Lower leg skin (tissue), 4 donors: ENCODE data around the gene RUFY1. TPM values are rescaled to one million over a fixed set of nuclear protein-coding genes. Genes with fewer than 3 reads are reported as not detected.
A peak's percentile ranks its signal among the peaks of the same experiment; 100 is the strongest.

Experiments used
- DNase-seq, 2 donors: peaks; one replicate each; pipeline ENCODE4 v3.0.0-alpha.2; 2019; ENCODE audit warnings: low spot score in 2 of 2
- H3K4me3 ChIP-seq: fragments of 200-600 bp; sonication (generic); 2 replicates; pipeline ENCODE4 v1.5.1; 2017; ENCODE audit warnings: mild to moderate bottlenecking, low read depth; ENCODE audit not compliant: poor library complexity, severe bottlenecking
- POLR2A ChIP-seq, 2 donors: fragments of 450-650 bp; IDR thresholded peaks; one replicate each; pipeline ENCODE4 v1.6.1; 2016 to 2017; ENCODE audit warnings: antibody characterized with exemption in 2 of 2, mild to moderate bottlenecking in 1 of 2, moderate library complexity in 1 of 2
- WGBS, 2 donors: methylation state at CpG; one replicate each; pipeline ENCODE4 v1.1.5; 2018; 5-methylcytosine and 5-hydroxymethylcytosine counted together
- intact Hi-C: fragments of 100-400 bp; cut with DNase I; formaldehyde crosslinking; loops from one replicate; pipeline ENCODE4 v1.15.0; 2023; ENCODE audit warnings: low total_unique reads
- total RNA-seq, 4 donors: library from RNA; depleted of rRNA; stranded (reverse); fragments of >200 nt; gene quantifications; one replicate each; pipeline ENCODE4 v1.1.0, GENCODE V29; 2016
- TF ChIP-seq, protein P1 (sequence below), 3 donors: fragments of 450-650 bp; IDR thresholded peaks; one replicate each; pipeline ENCODE4 v1.5.1; 2016; ENCODE audit warnings: antibody characterized with exemption in 3 of 3, mild to moderate bottlenecking in 3 of 3, moderate library complexity in 2 of 3

RUFY1 gene
- total RNA-seq, 4 donors from 2014 or later, result 36.4 to 76.1 (median 54.9) TPM

GRCh38 chr5:179558932-179559283 is 8.6 kb downstream of the RUFY1 start:
- WGBS, 2 donors, result 5 to 28% methylated on average over 14 of the region's 14 CpGs
- peak in 1 of 2 donors; percentile 82 for DNase-seq
- TF ChIP-seq POLR2A (IDR thresholded peaks at IDR 0.05), result no peak
- TF ChIP-seq, protein P1, sequence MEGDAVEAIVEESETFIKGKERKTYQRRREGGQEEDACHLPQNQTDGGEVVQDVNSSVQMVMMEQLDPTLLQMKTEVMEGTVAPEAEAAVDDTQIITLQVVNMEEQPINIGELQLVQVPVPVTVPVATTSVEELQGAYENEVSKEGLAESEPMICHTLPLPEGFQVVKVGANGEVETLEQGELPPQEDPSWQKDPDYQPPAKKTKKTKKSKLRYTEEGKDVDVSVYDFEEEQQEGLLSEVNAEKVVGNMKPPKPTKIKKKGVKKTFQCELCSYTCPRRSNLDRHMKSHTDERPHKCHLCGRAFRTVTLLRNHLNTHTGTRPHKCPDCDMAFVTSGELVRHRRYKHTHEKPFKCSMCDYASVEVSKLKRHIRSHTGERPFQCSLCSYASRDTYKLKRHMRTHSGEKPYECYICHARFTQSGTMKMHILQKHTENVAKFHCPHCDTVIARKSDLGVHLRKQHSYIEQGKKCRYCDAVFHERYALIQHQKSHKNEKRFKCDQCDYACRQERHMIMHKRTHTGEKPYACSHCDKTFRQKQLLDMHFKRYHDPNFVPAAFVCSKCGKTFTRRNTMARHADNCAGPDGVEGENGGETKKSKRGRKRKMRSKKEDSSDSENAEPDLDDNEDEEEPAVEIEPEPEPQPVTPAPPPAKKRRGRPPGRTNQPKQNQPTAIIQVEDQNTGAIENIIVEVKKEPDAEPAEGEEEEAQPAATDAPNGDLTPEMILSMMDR (IDR thresholded peaks at IDR 0.05), result no peak
- H3K4me3 ChIP-seq, result no peak overlapping the region
- intact Hi-C loops, result no loop called here

DNA sequence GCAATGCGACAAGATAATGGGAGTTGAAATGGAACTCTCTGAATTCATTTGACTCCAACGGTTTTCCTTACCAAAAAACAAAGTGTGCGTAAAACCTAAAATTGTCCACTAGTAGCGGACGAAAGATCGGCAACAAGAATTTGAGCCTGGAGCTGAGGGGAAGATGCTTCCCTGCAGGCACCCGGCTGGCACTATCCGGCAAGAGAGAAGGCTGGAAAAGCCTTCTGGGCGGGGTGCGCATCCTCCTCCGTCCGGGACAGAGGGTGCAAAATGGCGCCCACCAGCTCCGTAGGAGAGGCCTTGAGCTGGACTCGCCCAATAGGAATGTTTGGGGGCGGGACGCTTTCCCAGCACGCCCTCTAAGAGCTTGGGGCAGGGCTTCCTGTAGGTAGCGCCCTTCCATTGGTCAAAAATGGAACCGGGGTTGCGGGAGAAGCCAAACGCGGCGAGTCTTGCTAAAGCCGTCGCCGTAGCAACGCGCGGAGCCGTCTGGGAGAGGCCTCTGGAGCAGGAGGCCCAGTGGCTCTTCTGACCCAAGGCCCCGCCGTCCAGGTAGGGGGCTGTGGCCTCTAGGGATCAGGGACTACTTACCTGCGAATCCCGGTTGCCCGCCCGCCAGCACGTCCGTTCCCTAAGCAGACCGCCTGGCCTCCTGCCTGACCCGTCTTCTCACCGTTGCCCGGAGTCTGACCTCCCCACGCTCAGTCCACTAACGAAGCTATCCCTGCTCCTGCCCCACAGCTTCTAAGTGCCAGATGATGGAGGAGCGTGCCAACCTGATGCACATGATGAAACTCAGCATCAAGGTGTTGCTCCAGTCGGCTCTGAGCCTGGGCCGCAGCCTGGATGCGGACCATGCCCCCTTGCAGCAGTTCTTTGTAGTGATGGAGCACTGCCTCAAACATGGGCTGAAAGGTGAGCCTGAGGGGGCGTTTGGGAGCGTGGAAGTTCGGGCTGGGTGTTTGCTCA is 9.2 kb downstream of the RUFY1 start:
- H3K4me3 ChIP-seq, result peak overlapping the region; percentile 29
- DNase-seq, result peak; percentile 97 to 99
- intact Hi-C loops, result no loop called here
- TF ChIP-seq, protein P1 (IDR thresholded peaks at IDR 0.05), result no peak
- TF ChIP-seq POLR2A (IDR thresholded peaks at IDR 0.05), result peak in 1 of 2 donors; percentile 28
- 4 to 6% methylated on average over 47 to 48 of the region's 52 CpGs for WGBS, 2 donors

DNA sequence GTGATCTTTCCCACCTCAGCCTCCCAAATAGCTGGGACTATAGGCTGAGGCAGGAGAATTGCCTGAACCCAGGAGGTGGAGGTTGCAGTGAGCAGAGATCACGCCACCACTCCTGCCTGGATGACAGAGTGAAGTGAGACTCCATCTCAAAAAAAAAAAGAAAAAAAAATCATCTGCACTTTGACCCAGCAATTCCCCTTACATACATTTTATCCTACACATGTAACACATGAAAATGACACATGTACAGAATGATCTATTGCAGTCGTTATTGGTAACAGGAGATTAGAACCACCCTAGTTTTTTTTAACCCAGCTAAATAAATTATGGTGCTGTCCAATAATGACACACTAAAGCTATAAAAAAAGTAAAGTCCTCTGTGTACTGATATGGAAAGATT is 14.2 kb downstream of the RUFY1 start:
- intact Hi-C loops, result no loop called here
- no peak for TF ChIP-seq POLR2A (IDR thresholded peaks at IDR 0.05)
- TF ChIP-seq, protein P1 (IDR thresholded peaks at IDR 0.05), result no peak
- no peak overlapping the region for H3K4me3 ChIP-seq
- 45 to 46% methylated on average over 2 of the region's 2 CpGs for WGBS, 2 donors
- DNase-seq, result no peak

GRCh38 chr5:179568721-179569120 is 18.4 kb downstream of the RUFY1 start:
- intact Hi-C loops, result no loop called here
- DNase-seq, result no peak
- TF ChIP-seq POLR2A (IDR thresholded peaks at IDR 0.05), result no peak
- TF ChIP-seq, protein P1 (IDR thresholded peaks at IDR 0.05), result no peak
- 76 to 77% methylated on average over 7 of the region's 7 CpGs for WGBS, 2 donors
- no peak overlapping the region for H3K4me3 ChIP-seq

GRCh38 chr5:179572386-179572785 is 22.0 kb downstream of the RUFY1 start:
- TF ChIP-seq POLR2A (IDR thresholded peaks at IDR 0.05), result no peak
- TF ChIP-seq, protein P1 (IDR thresholded peaks at IDR 0.05), result no peak
- H3K4me3 ChIP-seq, result no peak overlapping the region
- 89% methylated on average over 8 of the region's 8 CpGs for WGBS, 2 donors
- intact Hi-C loops, result no loop called here
- DNase-seq, result no peak
